A673 (cell line): ENCODE data around the gene OAS2. TPM values are rescaled to one million over a fixed set of nuclear protein-coding genes. Genes with fewer than 3 reads are reported as not detected.
"Not testable (repeated sequence)": the region's sequence is repeated elsewhere in the genome, so short reads cannot be mapped to it uniquely, and the experiment has no call there.

Experiments
- BruUV-seq: library from RNA; stranded (reverse); fragments of 400-500 nt; replicated peaks from 2 replicates; lab custom pipeline; 2021; lab: Mats Ljungman, UMichigan
- CTCF ChIA-PET: fragments of 300-600 bp; sonication (Branson Sonifier 250); formaldehyde crosslinking; loops from one replicate; lab custom pipeline; 2022; ENCODE audit warnings: antibody characterized with exemption; lab: Charles Lee
- POLR2A ChIA-PET: fragments of 300-600 bp; sonication (Branson Sonifier 250); formaldehyde crosslinking; loops from one replicate; lab custom pipeline; 2022; ENCODE audit warnings: antibody characterized with exemption; ENCODE audit not compliant: low non-redundant PET; lab: Charles Lee
- DNase-seq: peaks from one replicate; pipeline ENCODE4 v3.0.0-alpha.2; 2015; ENCODE audit warnings: low spot score
- H3K27ac ChIP-seq: fragments of 200-600 bp; sonication (generic); 2 replicates; pipeline ENCODE4 v1.5.1; 2016; ENCODE audit warnings: mixed run types, low read depth, mild to moderate bottlenecking, mixed read lengths, antibody characterized with exemption, low read length; ENCODE audit not compliant: poor library complexity, severe bottlenecking
- H3K27me3 ChIP-seq: fragments of 200-600 bp; sonication (generic); replicated peaks from 2 replicates; pipeline ENCODE4 v1.6.1; 2017; ENCODE audit warnings: mixed run types, low read depth, mild to moderate bottlenecking, mixed read lengths, antibody characterized with exemption, low read length; ENCODE audit not compliant: insufficient read depth, poor library complexity
- H3K36me3 ChIP-seq: fragments of 200-600 bp; sonication (generic); 2 replicates; pipeline ENCODE4 v1.6.1; 2016; ENCODE audit warnings: mixed run types, mild to moderate bottlenecking, mixed read lengths, antibody characterized with exemption, low read length; ENCODE audit not compliant: insufficient read depth, poor library complexity, severe bottlenecking
- H3K4me1 ChIP-seq: fragments of 200-600 bp; sonication (generic); 2 replicates; pipeline ENCODE4 v1.6.1; 2017; ENCODE audit warnings: mixed run types, mild to moderate bottlenecking, mixed read lengths, antibody characterized with exemption, low read length; ENCODE audit not compliant: insufficient read depth, poor library complexity, severe bottlenecking
- H3K4me3 ChIP-seq: fragments of 200-600 bp; sonication (generic); 2 replicates; pipeline ENCODE4 v1.5.1; 2016; ENCODE audit warnings: low read depth, mixed run types, mild to moderate bottlenecking, mixed read lengths, low read length; ENCODE audit not compliant: poor library complexity, severe bottlenecking
- H3K9me3 ChIP-seq: fragments of 200-600 bp; sonication (generic); 2 replicates; pipeline ENCODE4 v1.6.1; 2016; ENCODE audit warnings: mixed run types, low read depth, mild to moderate bottlenecking, mixed read lengths, antibody characterized with exemption, low read length; ENCODE audit not compliant: poor library complexity, severe bottlenecking
- CTCF ChIP-seq: fragments of 300-800, 200-600 bp; sonication (generic); conservative IDR thresholded peaks from 2 replicates; pipeline ENCODE4 v1.5.1; 2017; ENCODE audit warnings: low read depth, mild to moderate bottlenecking, antibody characterized with exemption, low read length, moderate library complexity, mixed read lengths
- EZH2 ChIP-seq: fragments of 200-600 bp; sonication (generic); IDR thresholded peaks from 2 replicates; pipeline ENCODE4 v1.6.1; 2017; ENCODE audit warnings: borderline replicate concordance, low read depth, mild to moderate bottlenecking, mixed read lengths, antibody characterized with exemption, low read length; ENCODE audit not compliant: poor library complexity, severe bottlenecking
- intact Hi-C: fragments of 100-400 bp; cut with micrococcal nuclease; formaldehyde crosslinking; loops from one replicate; pipeline ENCODE4 v1.10.0; 2022; ENCODE audit not compliant: unreplicated experiment
- total RNA-seq: library from RNA; stranded (reverse); gene quantifications from 2 replicates; pipeline ENCODE4 v1.2.3, GENCODE V29; 2021

Gene OAS2
- total RNA-seq, 1 experiment from 2014 or later, result not detected

- no peak overlapping the region for H3K27ac ChIP-seq
- BruUV-seq, result no TSS peak
- H3K27me3 ChIP-seq, result no peaks in the 10 kb centered on the region
- no peaks in the 10 kb centered on the region for H3K36me3 ChIP-seq
- no peak overlapping the region for H3K4me3 ChIP-seq
- H3K9me3 ChIP-seq, result peaks cover 15% of the 10 kb centered on the region
- H3K4me1 ChIP-seq, result no peaks in the 10 kb centered on the region
- intact Hi-C loops, result no loop called here
- POLR2A ChIA-PET, result no interaction called here
- TF ChIP-seq EZH2, result no peak
- TF ChIP-seq CTCF, result no peak
- no peak for DNase-seq
- CTCF ChIA-PET, result no interaction called here
Measured at GRCh38 chr12:112988224-112988623, 9.9 kb downstream of the OAS2 start.

GRCh38 chr12:112988823-112989385, 10.6 kb downstream of the OAS2 start:
- POLR2A ChIA-PET, intact Hi-C loops, H3K27ac ChIP-seq, H3K27me3 ChIP-seq, H3K4me3 ChIP-seq, H3K36me3 ChIP-seq, BruUV-seq, CTCF ChIA-PET, H3K4me1 ChIP-seq, DNase-seq: not testable (repeated sequence)
- H3K9me3 ChIP-seq, result peaks cover 15% of the 10 kb centered on the region

- no peak overlapping the region for H3K4me3 ChIP-seq
- no peak for DNase-seq
- H3K36me3 ChIP-seq, result no peaks in the 10 kb centered on the region
- CTCF ChIA-PET, result interaction anchor here (0.6 kb wide), 2 partner anchors 1177 to 1281 kb away, joined by 3 to 8 read pairs; no protein-coding TSS in a partner anchor
- H3K9me3 ChIP-seq, result peaks cover 8% of the 10 kb centered on the region
- no TSS peak for BruUV-seq
- POLR2A ChIA-PET, result no interaction called here
- H3K27me3 ChIP-seq, result no peaks in the 10 kb centered on the region
- no peaks in the 10 kb centered on the region for H3K4me1 ChIP-seq
- no peak for TF ChIP-seq CTCF
- TF ChIP-seq EZH2, result no peak
- intact Hi-C loops, result loop anchor here (10.0 kb wide), 1 partner anchor 165 kb away; no protein-coding TSS in a partner anchor
- H3K27ac ChIP-seq, result no peak overlapping the region
Measured at GRCh38 chr12:112989806-112990205, 11.5 kb downstream of the OAS2 start.
